ENCODE measurements around the gene WDR6. TPM values are rescaled to one million over a fixed set of nuclear protein-coding genes. Genes with fewer than 3 reads are reported as not detected.

The WDR6 gene
- total and polyA plus RNA-seq, 10 of the 15 experiments (the other 5 are each of a cell fraction or from before 2014, with no cell fraction given) = 21.3 to 169 (median 107) TPM

DNA sequence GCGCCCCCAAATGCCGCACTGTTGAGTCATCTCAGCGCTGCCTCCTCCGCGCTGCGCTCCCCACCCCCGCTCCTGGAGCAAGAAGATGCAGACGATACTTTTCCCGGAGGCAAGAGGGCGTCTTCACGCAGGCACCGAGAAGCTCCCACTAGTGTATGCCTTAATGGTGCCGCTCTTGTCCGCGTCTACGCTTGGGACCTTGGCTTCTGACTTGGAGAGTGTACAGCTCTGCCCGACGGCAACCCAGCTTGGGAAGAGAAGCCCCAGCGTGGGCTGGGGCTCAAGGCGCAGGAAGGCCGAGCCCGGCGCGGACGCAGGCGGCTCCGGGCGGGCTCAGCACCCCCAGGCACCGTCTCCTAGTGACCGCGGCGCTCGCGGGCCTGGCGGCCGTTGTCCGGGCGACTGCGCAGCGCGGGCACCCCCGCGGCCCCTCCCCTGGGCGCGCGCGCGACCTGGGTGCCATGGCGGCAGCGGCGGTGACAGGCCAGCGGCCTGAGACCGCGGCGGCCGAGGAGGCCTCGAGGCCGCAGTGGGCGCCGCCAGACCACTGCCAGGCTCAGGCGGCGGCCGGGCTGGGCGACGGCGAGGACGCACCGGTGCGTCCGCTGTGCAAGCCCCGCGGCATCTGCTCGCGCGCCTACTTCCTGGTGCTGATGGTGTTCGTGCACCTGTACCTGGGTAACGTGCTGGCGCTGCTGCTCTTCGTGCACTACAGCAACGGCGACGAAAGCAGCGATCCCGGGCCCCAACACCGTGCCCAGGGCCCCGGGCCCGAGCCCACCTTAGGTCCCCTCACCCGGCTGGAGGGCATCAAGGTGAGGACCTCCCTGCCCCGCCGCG lies 17.2 kb upstream of the WDR6 start, which contains the start of gene P4HTM:
Gene P4HTM (plus strand): TSS at position 446 of the 840 bp plus-strand sequence. CDS start 16 bp downstream, at position 462.
- Histone ChIP-seq H3K9ac (ENCODE audit: control insufficient read depth, insufficient read depth, low read length) (peak within 1 kb of the TSS; percentile 87), H4K20me1 (ENCODE audit: control insufficient read depth, insufficient read depth) (no peaks in the 10 kb centered on the region), H3K4me3 (peak within 1 kb of the TSS; percentile 93), H3K27ac (ENCODE audit: control insufficient read depth, insufficient read depth) (peak within 1 kb of the TSS; percentile 79), H3K4me2 (ENCODE audit: control insufficient read depth, insufficient read depth) (peak within 1 kb of the TSS; percentile 81), H3K79me2 (ENCODE audit: control insufficient read depth, insufficient read depth, low read length) (peaks cover 28% of the 10 kb centered on the region), H3K4me1 (ENCODE audit: control insufficient read depth, insufficient read depth, low read length) (peaks cover 19% of the 10 kb centered on the region), H3K27me3 (replicated peaks in 1 of 2; ENCODE audit: control insufficient read depth in 2 of 2, insufficient read depth in 2 of 2, low read length in 1 of 2) (no peaks in the 10 kb centered on the region), H2AFZ (ENCODE audit: control insufficient read depth, low read depth, low read length) (peak within 1 kb of the TSS; percentile 96), H3K36me3 (ENCODE audit: control insufficient read depth in 2 of 2, insufficient read depth in 2 of 2, low read length in 1 of 2) (peaks cover 1 to 2% of the 10 kb centered on the region in 2 experiments; a peak in 3 of 4 replicates), H3K9me3 (replicated peaks; ENCODE audit: control insufficient read depth, insufficient read depth, low read length) (no peaks in the 10 kb centered on the region)
- ChIA-PET POLR2A (interaction anchor here (0.6 to 6.6 kb wide), 10 partner anchors 18 to 379 kb away, joined by 3 to 67 read pairs (median 4); partner anchors contain the start of genes IMPDH2, NDUFAF3, QRICH1 and USP19), SMC1A (ENCODE audit: uncharacterized antibody, unreplicated experiment) (interaction anchor here (0.9 to 6.1 kb wide), 7 partner anchors 18 to 459 kb away, joined by 3 to 57 read pairs (median 4); partner anchors contain the start of genes IMPDH2, NDUFAF3, QRICH1 and USP19), RAD21 (ENCODE audit: unreplicated experiment) (interaction anchor here (1.0 to 3.8 kb wide), 11 partner anchors 13 to 459 kb away, joined by 3 to 44 read pairs (median 4); partner anchors contain the start of genes IMPDH2, QRICH1 and WDR6), CTCF (interaction anchor here (0.5 to 5.8 kb wide), 15 partner anchors 17 to 538 kb away, joined by 3 to 123 read pairs (median 5); partner anchors contain the start of genes DALRD3, IMPDH2, NDUFAF3 and QRICH1)
- WGBS (ENCODE audit: insufficient coverage, insufficient replicate concordance, low lambda C conversion rate, missing lambda C conversion rate) = 1% methylated on average over 67 of the region's 91 CpGs
- ATAC-seq (peak; percentile 84), DNase-seq (ENCODE audit: low read depth, low spot score) (peak; percentile 35), FAIRE-seq (no peak)
- no TSS peak for BruUV-seq (replicated peaks)
- intact Hi-C loops (cut with micrococcal nuclease; ENCODE audit: unreplicated experiment) (loop anchor here (2.0 to 5.0 kb wide), 4 partner anchors 17 to 102 kb away; partner anchors contain the start of genes QRICH1 and WDR6), in situ Hi-C loops (cut with MboI) (no loop called here)
- TF ChIP-seq ETV6 (conservative IDR thresholded peaks at IDR 0.05 in 1 of 2, IDR thresholded peaks at IDR 0.05 in 1 of 2; ENCODE audit: borderline replicate concordance in 1 of 2, low read depth in 1 of 2) (no peak), IKZF1 (conservative IDR thresholded peaks at IDR 0.05) (peak; percentile 85), BHLHE40 (IDR thresholded peaks at IDR 0.05; ENCODE audit: borderline replicate concordance in 1 of 2, low read depth in 2 of 2, low read length in 1 of 2) (peak in 1 of 2 experiments; percentile 52; a peak in 2 of 4 replicates), MEF2B (IDR thresholded peaks at IDR 0.05; ENCODE audit: partially characterized antibody, poor library complexity, severe bottlenecking) (no peak), SUPT20H (IDR thresholded peaks at IDR 0.05; ENCODE audit: borderline replicate concordance, control insufficient read depth, low read depth, low read length) (no peak), MYC (IDR thresholded peaks at IDR 0.05; ENCODE audit: insufficient read depth, insufficient read length, insufficient replicate concordance, low read length, severe bottlenecking) (peak; percentile 30), SREBF1 (IDR thresholded peaks at IDR 0.05; ENCODE audit: low read length) (no peak), NRF1 (conservative IDR thresholded peaks at IDR 0.05; ENCODE audit: low read depth, low read length) (0 out of 2 replicates have a peak, but pooled peaks have one; percentile 2), REST (IDR thresholded peaks at IDR 0.05; ENCODE audit: low read depth, low read length) (no peak)
- TF ChIP-seq, protein P1, sequence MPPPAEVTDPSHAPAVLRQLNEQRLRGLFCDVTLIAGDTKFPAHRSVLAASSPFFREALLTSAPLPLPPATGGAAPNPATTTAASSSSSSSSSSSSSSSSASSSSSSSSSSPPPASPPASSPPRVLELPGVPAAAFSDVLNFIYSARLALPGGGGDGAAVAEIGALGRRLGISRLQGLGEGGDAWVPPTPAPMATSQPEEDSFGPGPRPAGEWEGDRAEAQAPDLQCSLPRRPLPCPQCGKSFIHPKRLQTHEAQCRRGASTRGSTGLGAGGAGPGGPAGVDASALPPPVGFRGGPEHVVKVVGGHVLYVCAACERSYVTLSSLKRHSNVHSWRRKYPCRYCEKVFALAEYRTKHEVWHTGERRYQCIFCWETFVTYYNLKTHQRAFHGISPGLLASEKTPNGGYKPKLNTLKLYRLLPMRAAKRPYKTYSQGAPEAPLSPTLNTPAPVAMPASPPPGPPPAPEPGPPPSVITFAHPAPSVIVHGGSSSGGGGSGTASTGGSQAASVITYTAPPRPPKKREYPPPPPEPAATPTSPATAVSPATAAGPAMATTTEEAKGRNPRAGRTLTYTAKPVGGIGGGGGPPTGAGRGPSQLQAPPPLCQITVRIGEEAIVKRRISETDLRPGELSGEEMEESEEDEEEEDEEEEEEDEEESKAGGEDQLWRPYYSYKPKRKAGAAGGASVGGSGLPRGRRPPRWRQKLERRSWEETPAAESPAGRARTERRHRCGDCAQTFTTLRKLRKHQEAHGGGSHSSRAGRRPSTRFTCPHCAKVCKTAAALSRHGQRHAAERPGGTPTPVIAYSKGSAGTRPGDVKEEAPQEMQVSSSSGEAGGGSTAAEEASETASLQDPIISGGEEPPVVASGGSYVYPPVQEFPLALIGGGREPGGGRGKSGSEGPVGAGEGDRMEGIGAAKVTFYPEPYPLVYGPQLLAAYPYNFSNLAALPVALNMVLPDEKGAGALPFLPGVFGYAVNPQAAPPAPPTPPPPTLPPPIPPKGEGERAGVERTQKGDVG (CRISPR knock-in tag; IDR thresholded peaks at IDR 0.05) = no peak
